ENCODE measurements around the gene RNF2.

GRCh38 chr1:185110145-185110544, 64.8 kb downstream of the RNF2 start:
- no peak for TF ChIP-seq CTCF (IDR thresholded peaks at IDR 0.05)
- no peak for TF ChIP-seq POLR2A (IDR thresholded peaks at IDR 0.05)
